ENCODE data around the gene CDYL2.
"Not testable (repeated sequence)": the region's sequence is repeated elsewhere in the genome, so short reads cannot be mapped to it uniquely, and the experiment has no call there.

CDYL2 gene

GRCh38 chr16:80735846-80736245, 68.6 kb downstream of the CDYL2 start:
- no peak for DNase-seq (ENCODE audit: extremely low read depth, insufficient read length)
- Histone ChIP-seq H3K4me3 (replicated peaks; ENCODE audit: low read depth, low read length) (no peak overlapping the region), H3K36me3 (ENCODE audit: control insufficient read depth, insufficient read depth, low read length) (no peaks in the 10 kb centered on the region)

DNA sequence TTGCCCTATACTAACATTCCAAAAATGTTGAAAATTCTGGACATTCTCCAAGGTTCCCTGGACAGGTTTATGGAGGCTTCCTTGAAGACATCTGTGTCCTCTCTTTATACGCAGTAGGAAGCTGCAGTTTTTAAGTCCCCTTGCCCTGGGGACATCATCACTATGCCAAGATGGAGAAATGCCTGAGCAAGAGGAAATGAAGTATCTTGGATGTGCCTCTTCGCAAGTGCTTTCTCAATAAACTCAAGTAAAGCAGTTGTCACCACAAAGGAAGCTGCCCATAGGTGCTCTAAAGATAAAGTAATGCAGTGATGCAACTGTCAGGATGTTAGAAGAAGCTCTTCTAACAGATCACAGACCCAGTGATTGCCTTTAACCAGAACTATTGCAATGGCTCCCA, 71.0 kb downstream of the CDYL2 start:
- H3K27me3 ChIP-seq (replicated peaks; ENCODE audit: control insufficient read depth, insufficient read depth, low read length): no peaks in the 10 kb centered on the region
- DNase-seq (ENCODE audit: extremely low read depth, insufficient read length): no peak
- no peaks in the 10 kb centered on the region for H3K36me3 ChIP-seq (ENCODE audit: control insufficient read depth, insufficient read depth, low read length)
- no peak overlapping the region for H3K4me3 ChIP-seq (replicated peaks; ENCODE audit: low read depth, low read length)
- no peak for TF ChIP-seq CTCF (IDR thresholded peaks at IDR 0.05; ENCODE audit: insufficient read depth, low read length, poor library complexity, severe bottlenecking)

More at GRCh38 chr16:80735846-80736245, 68.6 kb downstream of the CDYL2 start:
- TF ChIP-seq CTCF (IDR thresholded peaks at IDR 0.05; ENCODE audit: insufficient read depth, low read length, poor library complexity, severe bottlenecking): no peak
- no peaks in the 10 kb centered on the region for H3K27me3 ChIP-seq (replicated peaks; ENCODE audit: control insufficient read depth, insufficient read depth, low read length)

- DNase-seq (ENCODE audit: extremely low read depth, insufficient read length): no peak
- TF ChIP-seq CTCF (IDR thresholded peaks at IDR 0.05; ENCODE audit: insufficient read depth, low read length, poor library complexity, severe bottlenecking): no peak
- no peaks in the 10 kb centered on the region for H3K36me3 ChIP-seq (ENCODE audit: control insufficient read depth, insufficient read depth, low read length)
- H3K4me3 ChIP-seq (replicated peaks; ENCODE audit: low read depth, low read length): no peak overlapping the region
- no peaks in the 10 kb centered on the region for H3K27me3 ChIP-seq (replicated peaks; ENCODE audit: control insufficient read depth, insufficient read depth, low read length)
Observed at GRCh38 chr16:80731915-80732314, 72.5 kb downstream of the CDYL2 start.

DNA sequence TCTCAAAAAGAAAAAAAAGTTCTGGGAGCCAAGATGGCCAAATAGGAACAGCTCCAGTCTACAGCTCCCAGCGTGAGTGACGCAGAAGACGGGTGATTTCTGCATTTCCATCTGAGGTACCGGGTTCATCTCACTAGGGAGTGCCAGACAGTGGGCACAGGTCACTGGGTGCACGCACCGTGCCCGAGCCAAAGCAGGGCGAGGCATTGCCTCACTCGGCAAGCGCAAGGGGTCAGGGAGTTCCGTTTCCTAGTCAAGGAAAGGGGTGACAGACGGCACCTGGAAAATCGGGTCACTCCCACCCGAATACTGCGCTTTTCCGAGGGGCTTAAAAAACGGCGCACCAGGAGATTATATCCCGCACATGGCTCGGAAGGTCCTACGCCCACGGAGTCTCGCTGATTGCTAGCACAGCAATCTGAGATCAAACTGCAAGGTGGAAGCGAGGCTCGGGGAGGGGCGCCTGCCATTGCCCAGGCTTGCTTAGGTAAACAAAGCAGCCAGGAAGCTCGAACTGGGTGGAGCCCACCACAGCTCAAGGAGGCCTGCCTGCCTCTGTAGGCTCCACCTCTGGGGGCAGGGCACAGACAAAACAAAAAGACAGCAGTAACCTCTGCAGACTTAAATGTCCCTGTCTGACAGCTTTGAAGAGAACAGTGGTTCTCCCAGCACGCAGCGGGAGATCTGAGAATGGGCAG, 77.2 kb downstream of the CDYL2 start:
- not testable (repeated sequence) for H3K4me3 ChIP-seq (replicated peaks; ENCODE audit: low read depth, low read length); H3K36me3 ChIP-seq (ENCODE audit: control insufficient read depth, insufficient read depth, low read length); DNase-seq (ENCODE audit: extremely low read depth, insufficient read length); H3K27me3 ChIP-seq (replicated peaks; ENCODE audit: control insufficient read depth, insufficient read depth, low read length)

DNA sequence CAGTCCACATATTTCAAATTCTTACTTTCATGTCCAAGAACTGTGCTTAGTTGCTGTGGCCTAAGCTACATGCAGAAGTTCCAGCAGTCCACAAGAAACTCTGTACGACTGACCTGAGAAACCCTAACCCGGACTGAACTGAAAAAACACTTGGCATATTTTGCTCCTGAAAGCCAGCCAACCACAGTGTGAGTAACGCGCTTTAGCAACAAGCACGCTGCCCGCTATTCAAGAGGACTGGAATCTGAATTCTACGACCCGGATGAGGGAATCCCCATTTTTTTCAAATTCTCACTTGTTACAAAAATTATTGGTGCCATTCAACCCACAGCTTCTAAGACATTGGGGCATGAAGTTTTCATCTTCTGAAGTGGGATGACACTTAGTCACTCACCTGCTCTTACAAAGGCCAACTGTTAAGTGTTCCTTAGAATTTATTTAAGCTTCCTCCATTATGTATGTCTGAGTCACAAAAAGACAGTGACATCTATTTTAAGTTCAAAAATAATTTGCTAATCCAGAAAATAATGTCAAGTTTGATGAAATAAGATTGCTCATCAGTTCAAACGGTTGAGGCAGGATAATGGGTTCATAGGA, 78.7 kb downstream of the CDYL2 start:
- no peak for TF ChIP-seq CTCF (IDR thresholded peaks at IDR 0.05; ENCODE audit: insufficient read depth, low read length, poor library complexity, severe bottlenecking)
- H3K27me3 ChIP-seq (replicated peaks; ENCODE audit: control insufficient read depth, insufficient read depth, low read length): no peaks in the 10 kb centered on the region
- DNase-seq (ENCODE audit: extremely low read depth, insufficient read length): no peak
- no peaks in the 10 kb centered on the region for H3K36me3 ChIP-seq (ENCODE audit: control insufficient read depth, insufficient read depth, low read length)
- no peak overlapping the region for H3K4me3 ChIP-seq (replicated peaks; ENCODE audit: low read depth, low read length)

- no peak for TF ChIP-seq CTCF (IDR thresholded peaks at IDR 0.05; ENCODE audit: insufficient read depth, low read length, poor library complexity, severe bottlenecking)
- Histone ChIP-seq H3K36me3 (ENCODE audit: control insufficient read depth, insufficient read depth, low read length) (no peaks in the 10 kb centered on the region), H3K4me3 (replicated peaks; ENCODE audit: low read depth, low read length) (no peak overlapping the region), H3K27me3 (replicated peaks; ENCODE audit: control insufficient read depth, insufficient read depth, low read length) (no peaks in the 10 kb centered on the region)
- DNase-seq (ENCODE audit: extremely low read depth, insufficient read length): no peak
Observed at GRCh38 chr16:80723981-80724380, 80.4 kb downstream of the CDYL2 start.

Data from GM06990 (cell line).